NK-92 (cell line): ENCODE results near the gene CASKIN1.
"Not testable (repeated sequence)": the region's sequence is repeated elsewhere in the genome, so short reads cannot be mapped to it uniquely, and the experiment has no call there.

Source experiments
- DNase-seq: peaks from one replicate; lab custom pipeline; 2025; ENCODE audit not compliant: unreplicated experiment; lab: John Stamatoyannopoulos, UW

Gene CASKIN1

GRCh38 chr16:2196162-2196980 lies at the start of gene CASKIN1:
CASKIN1 (minus strand) TSS chr16:2196605; CDS start chr16:2196432, 173 bp downstream.
- DNase-seq, result no peak

- no peak for DNase-seq
Observed at GRCh38 chr16:2244926-2245795, 48.8 kb upstream of the CASKIN1 start.

GRCh38 chr16:2244301-2244700 lies 47.9 kb upstream of the CASKIN1 start:
- DNase-seq, result no peak

- DNase-seq, result no peak
Observed at GRCh38 chr16:2243781-2244180, 47.4 kb upstream of the CASKIN1 start.

GRCh38 chr16:2243031-2243528 lies 46.7 kb upstream of the CASKIN1 start:
- no peak for DNase-seq

GRCh38 chr16:2242598-2242997 lies 46.2 kb upstream of the CASKIN1 start:
- no peak for DNase-seq

- DNase-seq, result not testable (repeated sequence)
Observed at GRCh38 chr16:2240331-2240730, 43.9 kb upstream of the CASKIN1 start.

GRCh38 chr16:2238838-2239675 lies 42.7 kb upstream of the CASKIN1 start:
- no peak for DNase-seq

- no peak for DNase-seq
Observed at GRCh38 chr16:2238150-2238837, 41.9 kb upstream of the CASKIN1 start.

GRCh38 chr16:2237493-2238149 lies 41.2 kb upstream of the CASKIN1 start:
- DNase-seq, result no peak

GRCh38 chr16:2237102-2237482 lies 40.7 kb upstream of the CASKIN1 start:
- no peak for DNase-seq

GRCh38 chr16:2236337-2237101 lies 40.1 kb upstream of the CASKIN1 start, which contains the start of gene DNASE1L2:
DNASE1L2 (plus strand) TSS chr16:2236444; CDS start chr16:2236817, 373 bp downstream.
- no peak for DNase-seq

- DNase-seq, result no peak
Observed at GRCh38 chr16:2235695-2236336, 39.4 kb upstream of the CASKIN1 start.

- no peak for DNase-seq
Observed at GRCh38 chr16:2235234-2235651, 38.8 kb upstream of the CASKIN1 start.

GRCh38 chr16:2234813-2235170 lies 38.4 kb upstream of the CASKIN1 start:
- no peak for DNase-seq

- DNase-seq, result no peak
Observed at GRCh38 chr16:2233872-2234812, 37.7 kb upstream of the CASKIN1 start.

GRCh38 chr16:2233046-2233775 lies 36.8 kb upstream of the CASKIN1 start:
- no peak for DNase-seq
